ENCODE data around the gene ARID1B.

The ARID1B gene

DNA sequence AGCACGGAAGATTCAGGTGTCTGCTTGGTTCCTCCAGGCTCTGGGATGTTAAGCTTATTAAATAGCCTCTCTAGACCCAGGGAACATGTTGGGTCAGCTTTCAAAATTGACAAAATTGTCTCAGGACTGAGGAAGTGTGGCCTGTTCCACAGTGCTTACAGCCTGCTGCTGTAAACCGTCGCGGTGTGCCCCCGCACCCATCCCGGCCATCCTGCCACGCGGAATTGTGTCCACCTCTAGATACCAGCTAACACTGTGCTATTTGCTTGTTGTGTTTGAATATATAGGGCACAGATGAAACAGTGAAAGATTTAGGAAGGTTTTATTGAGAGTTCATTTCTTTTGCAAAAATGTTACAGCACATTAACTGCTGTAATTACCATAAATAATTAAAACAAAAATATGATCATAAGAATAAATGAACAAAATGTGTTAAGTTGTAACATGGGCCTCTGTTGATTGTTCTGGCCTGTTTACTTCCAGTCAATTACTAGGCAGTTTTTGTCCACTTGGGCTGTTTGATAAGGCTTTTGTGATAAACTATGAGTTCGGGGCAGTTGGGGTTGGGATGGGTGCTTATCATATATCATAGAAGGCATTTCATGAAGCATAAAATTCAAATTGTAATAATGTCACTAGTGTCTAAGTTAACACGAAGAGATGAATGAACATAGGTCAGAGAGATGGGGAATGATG, 77.4 kb downstream of the ARID1B start:
- no peak overlapping the region for H3K9ac ChIP-seq (ENCODE audit: low read length in 5 of 5)
- no peaks in the 10 kb centered on the region for H3K36me3 ChIP-seq (ENCODE audit: control insufficient read depth in 5 of 5, insufficient read depth in 5 of 5, low read length in 5 of 5)
- no peak overlapping the region for H3K4me3 ChIP-seq (ENCODE audit: low read depth in 1 of 5, low read length in 5 of 5)
- peaks cover 2 to 25% (median 15%) of the 10 kb centered on the region in 5 donors for H3K4me1 ChIP-seq (ENCODE audit: control insufficient read depth in 5 of 5, insufficient read depth in 5 of 5, low read length in 5 of 5)
- no peak overlapping the region for H3K27ac ChIP-seq (ENCODE audit: low read depth, low read length)
- no peaks in the 10 kb centered on the region for H3K27me3 ChIP-seq (ENCODE audit: control insufficient read depth in 5 of 5, insufficient read depth in 4 of 5, low read length in 5 of 5)
- H3K9me3 ChIP-seq (ENCODE audit: control insufficient read depth in 5 of 5, low read length in 5 of 5) = no peaks in the 10 kb centered on the region

- Histone ChIP-seq H3K9me3 (ENCODE audit: control insufficient read depth in 5 of 5, low read length in 5 of 5) (no peaks in the 10 kb centered on the region), H3K9ac (ENCODE audit: low read length in 5 of 5) (no peak overlapping the region), H3K27me3 (ENCODE audit: control insufficient read depth in 5 of 5, insufficient read depth in 4 of 5, low read length in 5 of 5) (no peaks in the 10 kb centered on the region), H3K4me3 (ENCODE audit: low read depth in 1 of 5, low read length in 5 of 5) (no peak overlapping the region), H3K4me1 (ENCODE audit: control insufficient read depth in 5 of 5, insufficient read depth in 5 of 5, low read length in 5 of 5) (peaks cover 0 to 22% (median 17%) of the 10 kb centered on the region in 5 donors), H3K36me3 (ENCODE audit: control insufficient read depth in 5 of 5, insufficient read depth in 5 of 5, low read length in 5 of 5) (no peaks in the 10 kb centered on the region), H3K27ac (ENCODE audit: low read depth, low read length) (no peak overlapping the region)
Observed at GRCh38 chr6:156857573-156857972, 80.4 kb downstream of the ARID1B start.

DNA sequence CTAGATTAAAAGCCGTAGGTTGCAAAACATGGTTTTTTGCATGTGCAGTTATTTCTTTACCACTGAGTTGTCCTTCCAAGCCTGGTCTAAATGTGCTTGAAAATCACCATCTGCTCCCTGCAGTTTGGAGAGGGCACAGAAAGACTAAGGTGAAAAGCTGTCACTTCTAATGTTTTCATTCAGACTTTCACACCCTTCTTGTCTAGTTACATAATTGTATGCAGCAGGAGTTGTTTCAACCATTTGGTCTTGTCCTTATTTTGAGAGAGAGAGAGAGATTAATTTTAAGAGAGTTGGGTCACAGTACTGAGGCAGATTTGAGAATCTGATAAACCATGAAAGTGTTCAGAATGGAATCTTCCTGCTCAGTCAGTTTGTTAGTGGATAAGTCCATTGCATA, 82.5 kb downstream of the ARID1B start:
- H3K4me1 ChIP-seq (ENCODE audit: control insufficient read depth in 5 of 5, insufficient read depth in 5 of 5, low read length in 5 of 5) = peaks cover 0 to 21% (median 19%) of the 10 kb centered on the region in 5 donors
- no peaks in the 10 kb centered on the region for H3K27me3 ChIP-seq (ENCODE audit: control insufficient read depth in 5 of 5, insufficient read depth in 4 of 5, low read length in 5 of 5)
- H3K9me3 ChIP-seq (ENCODE audit: control insufficient read depth in 5 of 5, low read length in 5 of 5) = no peaks in the 10 kb centered on the region
- no peak overlapping the region for H3K4me3 ChIP-seq (ENCODE audit: low read depth in 1 of 5, low read length in 5 of 5)
- H3K27ac ChIP-seq (ENCODE audit: low read depth, low read length) = no peak overlapping the region
- no peak overlapping the region for H3K9ac ChIP-seq (ENCODE audit: low read length in 5 of 5)
- H3K36me3 ChIP-seq (ENCODE audit: control insufficient read depth in 5 of 5, insufficient read depth in 5 of 5, low read length in 5 of 5) = no peaks in the 10 kb centered on the region

GRCh38 chr6:156862711-156863110, 85.5 kb downstream of the ARID1B start:
- Histone ChIP-seq H3K27ac (ENCODE audit: low read depth, low read length) (no peak overlapping the region), H3K4me3 (ENCODE audit: low read depth in 1 of 5, low read length in 5 of 5) (no peak overlapping the region), H3K36me3 (ENCODE audit: control insufficient read depth in 5 of 5, insufficient read depth in 5 of 5, low read length in 5 of 5) (no peaks in the 10 kb centered on the region), H3K4me1 (ENCODE audit: control insufficient read depth in 5 of 5, insufficient read depth in 5 of 5, low read length in 5 of 5) (peaks cover 0 to 31% (median 21%) of the 10 kb centered on the region in 5 donors), H3K9ac (ENCODE audit: low read length in 5 of 5) (no peak overlapping the region), H3K27me3 (ENCODE audit: control insufficient read depth in 5 of 5, insufficient read depth in 4 of 5, low read length in 5 of 5) (no peaks in the 10 kb centered on the region), H3K9me3 (ENCODE audit: control insufficient read depth in 5 of 5, low read length in 5 of 5) (peaks cover 0 to 5% (median 0%) of the 10 kb centered on the region in 5 donors)

DNA sequence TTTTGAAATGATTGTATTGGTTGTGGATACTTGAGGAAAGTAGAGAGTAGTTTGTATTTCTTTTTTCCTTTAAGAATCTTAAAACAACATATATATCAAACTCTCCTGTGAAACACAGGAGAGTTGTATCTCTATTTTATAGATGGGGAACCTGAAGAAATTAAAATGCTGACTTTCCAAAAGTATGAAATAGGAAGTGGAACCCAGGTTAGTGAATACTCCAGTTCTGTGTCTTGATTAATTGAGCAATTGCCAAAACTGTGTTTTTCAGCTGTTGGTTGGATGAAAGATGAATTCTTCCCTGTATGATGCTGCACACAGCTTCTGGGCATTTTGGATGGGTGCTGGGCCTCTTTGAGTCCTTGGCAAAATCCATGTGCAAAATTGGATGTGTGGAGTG, 86.3 kb downstream of the ARID1B start:
- peaks cover 0 to 33% (median 21%) of the 10 kb centered on the region in 5 donors for H3K4me1 ChIP-seq (ENCODE audit: control insufficient read depth in 5 of 5, insufficient read depth in 5 of 5, low read length in 5 of 5)
- H3K9me3 ChIP-seq (ENCODE audit: control insufficient read depth in 5 of 5, low read length in 5 of 5) = peaks cover 0 to 5% (median 0%) of the 10 kb centered on the region in 5 donors
- H3K9ac ChIP-seq (ENCODE audit: low read length in 5 of 5) = no peak overlapping the region
- no peak overlapping the region for H3K4me3 ChIP-seq (ENCODE audit: low read depth in 1 of 5, low read length in 5 of 5)
- H3K27me3 ChIP-seq (ENCODE audit: control insufficient read depth in 5 of 5, insufficient read depth in 4 of 5, low read length in 5 of 5) = no peaks in the 10 kb centered on the region
- H3K36me3 ChIP-seq (ENCODE audit: control insufficient read depth in 5 of 5, insufficient read depth in 5 of 5, low read length in 5 of 5) = no peaks in the 10 kb centered on the region
- H3K27ac ChIP-seq (ENCODE audit: low read depth, low read length) = no peak overlapping the region

DNA sequence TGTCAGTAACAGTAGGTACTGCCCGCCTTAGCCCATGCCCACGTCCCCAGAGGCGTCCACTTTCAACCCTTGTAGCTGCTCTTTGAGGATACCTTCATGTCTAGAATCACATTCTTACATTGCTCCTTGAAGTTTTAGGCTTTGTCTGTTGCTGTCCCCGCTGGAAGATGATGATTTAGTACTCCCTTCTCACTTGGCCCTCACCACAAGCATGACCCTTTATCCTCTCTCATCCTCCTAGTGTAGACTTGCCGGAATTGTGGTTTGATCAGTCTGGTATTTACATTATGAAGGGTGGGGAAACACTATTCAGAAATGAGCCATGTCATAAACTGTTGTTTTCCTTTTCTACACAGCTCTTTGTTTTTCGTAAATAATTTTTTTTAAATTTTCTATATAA, 87.4 kb downstream of the ARID1B start:
- Histone ChIP-seq H3K4me1 (ENCODE audit: control insufficient read depth in 5 of 5, insufficient read depth in 5 of 5, low read length in 5 of 5) (peaks cover 0 to 33% (median 18%) of the 10 kb centered on the region in 5 donors), H3K9ac (ENCODE audit: low read length in 5 of 5) (no peak overlapping the region), H3K9me3 (ENCODE audit: control insufficient read depth in 5 of 5, low read length in 5 of 5) (peaks cover 0 to 5% (median 0%) of the 10 kb centered on the region in 5 donors), H3K36me3 (ENCODE audit: control insufficient read depth in 5 of 5, insufficient read depth in 5 of 5, low read length in 5 of 5) (no peaks in the 10 kb centered on the region), H3K4me3 (ENCODE audit: low read depth in 1 of 5, low read length in 5 of 5) (no peak overlapping the region), H3K27me3 (ENCODE audit: control insufficient read depth in 5 of 5, insufficient read depth in 4 of 5, low read length in 5 of 5) (no peaks in the 10 kb centered on the region), H3K27ac (ENCODE audit: low read depth, low read length) (no peak overlapping the region)

DNA sequence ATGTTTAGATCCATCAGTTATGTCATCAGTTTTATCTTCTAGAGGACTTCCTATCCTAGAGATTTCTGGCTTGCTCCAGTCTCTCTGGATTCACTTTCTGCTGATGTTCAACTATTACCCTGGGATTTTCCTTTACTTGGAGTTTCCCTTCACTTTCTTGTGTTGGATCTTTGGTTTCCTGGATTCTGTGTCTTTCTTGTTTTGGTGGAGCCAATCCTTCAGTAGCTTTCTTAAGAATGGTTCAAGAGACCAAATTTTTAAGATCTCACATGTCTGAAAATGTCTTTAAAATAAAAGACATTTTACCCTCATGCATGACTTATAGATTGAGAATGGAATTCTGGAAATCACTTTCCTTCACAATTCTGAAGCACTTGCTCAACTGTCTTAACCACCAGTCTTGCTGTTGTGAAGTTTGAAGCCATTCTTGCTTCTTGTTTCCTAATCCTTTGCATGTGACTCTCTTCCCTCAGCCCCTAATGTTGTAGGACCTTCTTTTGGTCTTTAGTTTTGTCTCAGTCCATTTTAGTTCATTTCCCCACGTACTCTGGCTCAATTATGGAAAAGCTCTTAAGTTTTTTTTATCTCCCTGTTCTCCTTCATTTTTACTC, 87.9 kb downstream of the ARID1B start:
- Histone ChIP-seq H3K4me1 (ENCODE audit: control insufficient read depth in 5 of 5, insufficient read depth in 5 of 5, low read length in 5 of 5) (peaks cover 0 to 32% (median 18%) of the 10 kb centered on the region in 5 donors), H3K27ac (ENCODE audit: low read depth, low read length) (no peak overlapping the region), H3K36me3 (ENCODE audit: control insufficient read depth in 5 of 5, insufficient read depth in 5 of 5, low read length in 5 of 5) (no peaks in the 10 kb centered on the region)

GRCh38 chr6:156866220-156867015, 89.2 kb downstream of the ARID1B start:
- no peak overlapping the region for H3K9ac ChIP-seq (ENCODE audit: low read length in 5 of 5)
- no peak overlapping the region for H3K4me3 ChIP-seq (ENCODE audit: low read depth in 1 of 5, low read length in 5 of 5)
- no peak overlapping the region for H3K27ac ChIP-seq (ENCODE audit: low read depth, low read length)
- peaks cover 0 to 34% (median 14%) of the 10 kb centered on the region in 5 donors for H3K4me1 ChIP-seq (ENCODE audit: control insufficient read depth in 5 of 5, insufficient read depth in 5 of 5, low read length in 5 of 5)
- peaks cover 0 to 5% (median 0%) of the 10 kb centered on the region in 5 donors for H3K9me3 ChIP-seq (ENCODE audit: control insufficient read depth in 5 of 5, low read length in 5 of 5)
- no peaks in the 10 kb centered on the region for H3K27me3 ChIP-seq (ENCODE audit: control insufficient read depth in 5 of 5, insufficient read depth in 4 of 5, low read length in 5 of 5)
- no peaks in the 10 kb centered on the region for H3K36me3 ChIP-seq (ENCODE audit: control insufficient read depth in 5 of 5, insufficient read depth in 5 of 5, low read length in 5 of 5)

More for the DNA sequence above, 87.9 kb downstream of the ARID1B start:
- H3K4me3 ChIP-seq (ENCODE audit: low read depth in 1 of 5, low read length in 5 of 5) = no peak overlapping the region
- H3K9ac ChIP-seq (ENCODE audit: low read length in 5 of 5) = no peak overlapping the region
- no peaks in the 10 kb centered on the region for H3K27me3 ChIP-seq (ENCODE audit: control insufficient read depth in 5 of 5, insufficient read depth in 4 of 5, low read length in 5 of 5)
- H3K9me3 ChIP-seq (ENCODE audit: control insufficient read depth in 5 of 5, low read length in 5 of 5) = peaks cover 0 to 5% (median 0%) of the 10 kb centered on the region in 5 donors

GRCh38 chr6:156867121-156867520, 89.9 kb downstream of the ARID1B start:
- Histone ChIP-seq H3K9me3 (ENCODE audit: control insufficient read depth in 5 of 5, low read length in 5 of 5) (peaks cover 0 to 5% (median 0%) of the 10 kb centered on the region in 5 donors), H3K36me3 (ENCODE audit: control insufficient read depth in 5 of 5, insufficient read depth in 5 of 5, low read length in 5 of 5) (no peaks in the 10 kb centered on the region), H3K4me3 (ENCODE audit: low read depth in 1 of 5, low read length in 5 of 5) (no peak overlapping the region), H3K9ac (ENCODE audit: low read length in 5 of 5) (peak overlapping the region in 1 of 5 donors; percentile 2), H3K27ac (ENCODE audit: low read depth, low read length) (no peak overlapping the region), H3K27me3 (ENCODE audit: control insufficient read depth in 5 of 5, insufficient read depth in 4 of 5, low read length in 5 of 5) (no peaks in the 10 kb centered on the region), H3K4me1 (ENCODE audit: control insufficient read depth in 5 of 5, insufficient read depth in 5 of 5, low read length in 5 of 5) (peaks cover 0 to 36% (median 14%) of the 10 kb centered on the region in 5 donors)

GRCh38 chr6:156868385-156868784, 91.2 kb downstream of the ARID1B start:
- Histone ChIP-seq H3K4me3 (ENCODE audit: low read depth in 1 of 5, low read length in 5 of 5) (no peak overlapping the region), H3K9ac (ENCODE audit: low read length in 5 of 5) (no peak overlapping the region), H3K27ac (ENCODE audit: low read depth, low read length) (no peak overlapping the region), H3K4me1 (ENCODE audit: control insufficient read depth in 5 of 5, insufficient read depth in 5 of 5, low read length in 5 of 5) (peaks cover 0 to 27% (median 14%) of the 10 kb centered on the region in 5 donors), H3K9me3 (ENCODE audit: control insufficient read depth in 5 of 5, low read length in 5 of 5) (peaks cover 0 to 5% (median 0%) of the 10 kb centered on the region in 5 donors), H3K36me3 (ENCODE audit: control insufficient read depth in 5 of 5, insufficient read depth in 5 of 5, low read length in 5 of 5) (peaks cover 0 to 3% (median 0%) of the 10 kb centered on the region in 5 donors), H3K27me3 (ENCODE audit: control insufficient read depth in 5 of 5, insufficient read depth in 4 of 5, low read length in 5 of 5) (no peaks in the 10 kb centered on the region)

Data from subcutaneous abdominal adipose tissue (tissue), 5 donors.